HG03378 (cell line): ENCODE data around the gene GTPBP1.

ENCODE experiments used
- ATAC-seq: cut with Tn5 transposase; IDR thresholded peaks from one replicate; pipeline ENCODE4 v1.9.1; 2021; ENCODE audit warnings: mild to moderate bottlenecking, moderate library complexity; ENCODE audit not compliant: unreplicated experiment

Gene GTPBP1

GRCh38 chr22:38782402-38783094, 76.8 kb downstream of the GTPBP1 start:
- no peak for ATAC-seq
